ENCODE measurements around the gene UNC5B.
A peak's percentile ranks its signal among the peaks of the same experiment; 100 is the strongest.

Gene UNC5B

GRCh38 chr10:71316056-71316785 is 103.9 kb downstream of the UNC5B start:
- no peak for DNase-seq

GRCh38 chr10:71316786-71317160 is 104.4 kb downstream of the UNC5B start:
- DNase-seq: no peak

GRCh38 chr10:71317739-71318138 is 105.4 kb downstream of the UNC5B start:
- DNase-seq: no peak

DNA sequence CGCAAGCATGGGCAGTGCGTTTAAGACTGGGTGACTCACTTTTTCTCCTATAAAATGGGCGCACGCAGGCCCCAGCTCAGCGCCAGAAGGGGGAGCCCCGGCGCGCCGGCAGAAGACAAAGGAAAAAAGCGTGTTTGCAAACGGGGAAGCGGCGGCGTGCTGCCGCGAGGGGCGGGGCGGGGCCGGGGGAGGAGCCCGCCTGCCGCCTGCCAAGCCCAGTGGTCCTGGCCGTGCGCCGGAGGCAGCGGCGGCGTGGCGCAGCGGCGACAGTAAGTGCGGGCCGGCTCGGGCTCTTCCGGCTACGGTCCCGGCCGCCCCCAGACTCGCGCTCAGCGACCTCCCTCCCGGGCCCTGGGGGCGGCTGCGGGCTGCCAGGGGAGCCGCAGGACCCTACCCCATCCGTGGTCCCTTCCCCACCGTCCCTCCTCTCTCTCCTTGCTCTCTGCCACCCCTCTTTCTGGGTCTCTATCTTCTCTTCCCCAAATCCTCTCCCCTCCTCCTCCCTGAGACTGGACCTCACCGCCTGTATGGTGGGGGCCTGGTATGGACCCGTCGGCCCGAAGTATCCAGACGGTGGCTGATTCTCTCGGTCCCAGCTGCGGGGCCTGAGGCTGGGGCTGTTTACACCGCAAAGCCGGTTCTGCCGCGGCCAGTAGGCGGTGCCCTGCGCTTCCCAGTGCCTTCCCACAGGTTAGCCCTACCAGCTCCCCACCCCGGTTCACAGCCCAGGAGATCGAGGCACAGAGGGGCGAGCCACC is 106.9 kb downstream of the UNC5B start, which contains the start of gene SLC29A3:
TSS of gene SLC29A3 (plus strand) at position 218 of the 758 bp plus-strand sequence. CDS start at position 269, 51 bp downstream.
- DNase-seq: peak in 52 of 56 donors; percentile 26 to 84 (median 62)

GRCh38 chr10:71319800-71320392 is 107.5 kb downstream of the UNC5B start:
- DNase-seq: no peak

GRCh38 chr10:71320592-71320991 is 108.2 kb downstream of the UNC5B start:
- DNase-seq: no peak

GRCh38 chr10:71321386-71321785 is 109.0 kb downstream of the UNC5B start:
- DNase-seq: no peak

DNA sequence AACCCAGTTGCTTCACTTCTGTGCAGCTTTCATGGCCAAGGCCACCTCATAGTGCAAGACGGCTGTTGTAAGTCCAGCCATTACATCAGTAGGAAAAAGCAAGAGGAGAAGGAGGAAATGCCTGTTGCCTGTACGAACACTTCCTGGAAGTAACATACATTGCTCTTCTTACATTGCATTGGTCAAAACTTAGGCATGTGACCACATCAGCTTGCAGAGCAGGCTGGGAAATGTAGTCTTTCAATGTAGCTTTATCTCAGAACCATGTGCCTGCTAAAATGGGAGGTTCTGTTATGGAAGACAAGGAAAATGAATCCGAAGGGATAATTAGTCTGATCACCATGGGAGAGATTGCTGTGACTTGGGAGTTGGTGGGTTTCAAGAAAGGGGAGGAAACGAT is 111.0 kb downstream of the UNC5B start:
- no peak for DNase-seq

DNA sequence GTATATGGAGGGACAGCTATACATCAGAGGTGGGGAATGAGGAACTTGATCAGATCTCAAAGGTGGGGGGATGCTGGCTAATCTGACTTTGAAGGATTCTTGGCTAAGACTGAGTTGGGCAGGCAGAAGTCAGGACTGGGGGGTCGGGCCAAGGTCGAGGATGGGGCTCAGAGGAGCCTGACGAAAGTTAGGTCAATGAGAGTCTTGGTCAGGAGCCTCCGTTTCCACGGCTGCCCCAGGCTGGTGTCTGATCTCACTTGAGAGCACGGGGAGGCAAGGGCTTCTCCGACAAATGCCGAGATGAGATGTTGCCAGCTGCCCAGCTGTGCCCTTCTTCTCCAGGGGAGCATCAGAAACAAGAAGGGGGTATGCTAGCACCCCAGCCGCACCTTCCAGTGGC is 112.4 kb downstream of the UNC5B start:
- DNase-seq: no peak

DNA sequence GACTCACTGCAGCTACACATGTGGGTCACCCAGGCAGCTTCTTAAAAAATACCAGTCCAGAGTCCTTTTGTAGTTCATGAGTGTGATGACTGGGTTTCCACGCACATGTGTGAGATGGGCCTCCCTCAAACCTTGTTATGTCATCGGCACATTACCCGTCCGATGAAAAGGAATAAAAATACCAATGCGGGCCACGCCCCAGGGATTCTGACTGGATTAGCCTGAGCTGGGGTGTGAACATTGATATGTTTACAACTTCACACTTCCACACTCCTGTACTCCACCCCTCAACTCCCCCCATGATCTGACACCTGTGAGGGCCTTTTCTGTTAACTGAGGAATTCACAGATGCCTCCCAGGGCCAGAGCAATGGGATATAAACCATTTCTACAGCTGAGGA is 112.9 kb downstream of the UNC5B start:
- DNase-seq: no peak

DNA sequence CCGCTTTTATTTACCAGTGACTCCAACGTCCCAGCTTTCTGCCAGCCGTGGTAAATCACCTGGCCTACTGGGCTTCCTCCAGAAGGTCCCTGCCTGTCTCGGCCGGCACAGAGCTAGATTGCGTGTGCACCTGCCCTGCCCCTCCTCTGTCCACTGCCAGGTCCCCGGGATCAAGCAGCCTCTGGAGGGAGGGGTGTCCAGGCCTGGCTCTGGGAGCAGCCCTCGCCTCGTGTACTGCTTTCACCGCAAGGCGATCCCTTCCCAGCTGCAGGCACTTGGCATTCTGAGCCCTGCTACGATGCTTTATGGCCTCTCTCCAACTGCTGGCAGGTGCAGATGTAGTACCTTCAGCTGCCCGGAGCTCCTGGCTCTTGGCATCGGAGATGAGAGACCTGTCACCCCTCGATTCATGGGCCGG is 114.1 kb downstream of the UNC5B start:
- no peak for DNase-seq

DNA sequence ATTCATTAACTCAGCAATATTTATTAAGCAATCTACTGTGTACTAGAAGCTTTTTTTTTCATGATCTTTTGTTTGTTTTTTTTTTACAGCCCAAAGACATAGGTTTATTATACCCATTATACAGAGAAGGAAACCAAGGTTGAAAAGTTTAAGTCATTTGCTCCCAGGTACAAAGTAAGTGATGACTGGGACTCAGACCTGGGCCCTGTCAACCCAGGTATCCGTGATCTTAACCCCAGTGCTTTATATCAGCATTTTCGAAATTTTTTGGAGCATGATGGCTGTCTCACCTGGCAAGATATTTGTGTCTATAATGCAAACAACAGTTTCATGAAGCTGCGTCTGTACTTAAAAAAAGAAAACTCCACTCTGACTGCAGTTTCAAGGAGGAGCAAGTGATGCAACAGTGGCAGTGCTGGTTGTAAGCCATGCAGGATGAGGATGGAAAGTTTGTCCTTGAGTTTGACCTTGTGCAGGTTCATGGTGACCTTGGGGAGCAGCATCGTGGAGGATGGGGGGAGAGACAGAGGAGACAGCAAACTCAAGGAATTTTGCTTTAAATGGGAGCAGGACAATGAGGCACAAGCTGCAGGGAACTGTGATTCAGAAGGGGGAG is 118.5 kb downstream of the UNC5B start:
- DNase-seq: no peak

GRCh38 chr10:71331736-71332135 is 119.4 kb downstream of the UNC5B start:
- no peak for DNase-seq

DNA sequence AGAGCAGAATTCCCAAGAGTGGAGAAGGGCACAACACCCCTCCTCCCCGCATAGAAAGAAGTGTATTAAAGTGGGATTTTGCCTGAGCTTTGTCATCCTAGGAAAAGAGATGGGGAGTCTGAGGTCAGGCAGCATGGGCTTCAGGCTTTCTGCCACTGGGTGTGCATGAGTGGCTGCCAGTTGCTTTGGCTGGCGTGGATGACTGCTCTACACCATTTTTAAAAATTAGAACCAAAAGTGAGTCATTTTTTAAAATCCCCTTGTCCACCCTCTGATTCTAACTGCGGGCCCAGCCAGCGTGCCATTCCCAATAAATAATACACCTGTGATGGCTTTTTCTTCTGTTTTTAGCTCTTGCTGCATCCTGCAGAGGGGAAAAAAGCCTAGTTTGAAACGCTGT is 120.1 kb downstream of the UNC5B start:
- no peak for DNase-seq

GRCh38 chr10:71333129-71333887 is 120.9 kb downstream of the UNC5B start:
- peak in 3 of 56 donors; percentile 14 to 33 (median 29) for DNase-seq

DNA sequence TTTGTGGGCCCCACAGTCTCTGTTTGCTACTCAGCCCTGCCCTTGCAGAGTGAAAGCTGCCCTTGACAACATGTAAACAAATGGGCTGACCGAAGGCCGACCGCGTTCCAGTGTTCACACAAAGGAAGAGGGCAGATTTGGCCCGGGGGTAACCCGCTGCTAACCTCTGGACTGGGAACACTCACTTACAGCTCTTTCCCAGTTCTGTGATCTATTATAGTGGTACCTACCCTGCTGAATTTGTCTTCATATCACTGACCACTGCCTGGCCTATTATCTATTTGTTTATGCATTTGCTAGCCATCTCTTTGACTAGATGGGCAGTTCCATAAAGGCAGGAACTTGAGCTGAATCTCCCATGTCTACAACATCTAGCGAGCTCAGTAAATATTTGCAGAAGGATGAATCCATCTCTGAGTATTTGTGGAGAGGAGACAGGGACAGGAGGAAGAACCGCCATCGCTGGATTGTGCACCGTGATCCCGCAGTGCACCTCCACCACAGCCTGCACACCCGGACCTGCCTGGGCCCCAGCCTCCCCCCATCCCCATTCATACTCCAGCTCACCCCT is 121.9 kb downstream of the UNC5B start:
- DNase-seq: no peak

GRCh38 chr10:71335173-71335708 is 122.9 kb downstream of the UNC5B start:
- no peak for DNase-seq

DNA sequence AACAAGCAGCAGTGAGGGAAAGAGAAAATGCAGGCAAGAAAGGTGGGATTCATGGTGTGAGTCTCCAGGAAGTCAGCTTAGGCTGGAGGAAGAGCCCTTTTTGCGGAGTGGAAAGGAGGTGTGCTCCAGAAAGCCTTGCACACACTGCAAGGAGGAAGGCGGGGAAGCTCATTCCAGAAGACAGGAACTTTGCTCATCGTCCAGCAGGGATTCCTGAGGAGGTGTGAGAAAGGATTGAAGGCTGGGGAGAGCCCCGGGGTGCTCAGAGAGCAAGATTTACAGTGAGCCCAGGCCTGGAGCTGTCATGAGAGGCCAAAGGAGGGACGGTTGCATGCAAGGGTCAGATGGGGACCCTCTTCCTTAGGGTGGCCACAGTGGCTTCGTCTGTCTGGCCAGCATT is 124.3 kb downstream of the UNC5B start:
- DNase-seq: no peak

DNA sequence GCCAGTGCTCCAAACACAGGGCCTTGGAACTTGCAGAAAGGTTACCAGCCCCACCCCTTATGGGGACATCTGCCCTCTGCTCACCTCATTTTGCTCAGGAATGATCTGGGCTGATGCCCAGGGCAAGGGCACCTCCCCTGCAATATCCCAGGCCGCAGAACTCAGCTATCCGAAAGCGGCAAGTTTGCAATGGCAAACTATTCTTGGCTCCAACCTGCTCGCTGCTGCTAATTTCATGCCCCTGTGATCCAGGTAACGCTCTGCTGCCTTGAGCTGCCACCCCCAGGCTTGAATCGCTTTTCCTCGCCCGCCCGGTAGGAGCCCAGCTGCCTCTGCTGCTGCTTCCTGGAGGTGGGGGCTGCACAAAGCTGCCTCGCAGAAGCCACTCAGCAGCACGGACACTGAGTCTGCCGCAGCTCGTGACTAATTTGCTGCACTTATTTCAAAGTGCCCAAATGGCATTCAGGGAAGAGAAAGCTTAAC is 124.9 kb downstream of the UNC5B start:
- DNase-seq: no peak

DNA sequence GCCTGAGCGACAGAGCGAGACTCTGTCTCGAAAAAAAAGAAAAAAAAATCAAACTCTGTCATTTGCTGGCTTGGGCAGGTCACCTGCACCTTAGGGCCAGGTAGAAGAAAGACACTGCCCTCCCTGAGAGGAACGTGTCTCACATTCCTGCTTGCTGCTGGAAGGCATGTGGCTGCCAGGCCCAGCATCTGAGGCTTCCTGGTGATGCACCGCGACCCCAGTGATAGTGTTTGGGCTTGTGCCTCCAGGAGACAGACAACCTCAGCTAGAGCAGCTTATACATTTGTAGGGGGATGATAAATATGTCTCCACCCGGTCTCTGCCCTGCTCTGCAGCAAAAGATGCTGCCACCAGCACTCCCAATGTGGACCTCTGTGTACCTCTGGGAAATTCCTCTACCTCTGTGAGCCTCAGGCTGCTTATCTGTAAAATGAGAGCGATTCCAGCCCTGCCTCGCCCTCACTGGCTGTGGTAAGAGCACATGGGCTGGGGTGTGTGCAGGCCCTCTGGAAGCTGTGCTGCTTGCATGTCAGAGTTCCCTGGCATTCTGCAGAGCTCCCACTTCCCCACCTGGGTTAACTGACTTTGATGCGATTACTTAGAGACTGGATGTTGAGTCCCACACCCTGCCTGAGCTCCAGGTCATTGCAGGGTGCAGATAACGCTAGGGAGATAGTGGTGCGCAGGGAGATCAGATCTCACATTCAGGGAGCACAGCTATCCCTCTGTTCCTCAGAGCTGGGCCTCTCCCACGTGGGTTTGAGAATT is 126.5 kb downstream of the UNC5B start:
- DNase-seq: no peak
